WTC11 (cell line): ENCODE data around the gene NDUFB10. TPM values are rescaled to one million over a fixed set of nuclear protein-coding genes. Genes with fewer than 3 reads are reported as not detected.

Source experiments
- ATAC-seq: fragments of 200-7000 bp; cut with Tn5 transposase; 2 replicates; pipeline ENCODE4 v1.10.0; 2021; ENCODE audit warnings: mild to moderate bottlenecking, moderate library complexity
- CTCF ChIA-PET: fragments of 300-600 bp; sonication (Branson Sonifier 250); formaldehyde crosslinking; loops from one replicate; lab custom pipeline; 2021; ENCODE audit warnings: antibody characterized with exemption; lab: Charles Lee
- POLR2A ChIA-PET: fragments of 350-600 bp; sonication (Branson Sonifier 250); formaldehyde crosslinking; loops from one replicate; lab custom pipeline; 2021; ENCODE audit warnings: antibody characterized with exemption; lab: Charles Lee
- DNase-seq: peaks from one replicate; pipeline ENCODE4 v3.0.0; 2021; ENCODE audit warnings: low spot score
- H3K27ac Mint-ChIP-seq: 2 replicates; pipeline ENCODE4 v1.8.0; 2021; ENCODE audit warnings: mixed read lengths
- H3K27me3 Mint-ChIP-seq: 2 replicates; pipeline ENCODE4 v1.8.0; 2021; ENCODE audit warnings: low read depth, mild to moderate bottlenecking, moderate library complexity, mixed read lengths
- H3K36me3 Mint-ChIP-seq: 2 replicates; pipeline ENCODE4 v1.8.0; 2021; ENCODE audit warnings: mixed read lengths
- H3K4me1 Mint-ChIP-seq: 2 replicates; pipeline ENCODE4 v1.8.0; 2022; ENCODE audit warnings: mixed read lengths
- H3K4me3 Mint-ChIP-seq: 2 replicates; pipeline ENCODE4 v1.8.0; 2021; ENCODE audit warnings: mild to moderate bottlenecking, moderate library complexity, mixed read lengths
- H3K9me3 Mint-ChIP-seq: 2 replicates; pipeline ENCODE4 v1.8.0; 2021; ENCODE audit warnings: mixed read lengths
- ATF1 ChIP-seq: sonication (generic); formaldehyde crosslinking; IDR thresholded peaks from 2 replicates; pipeline ENCODE4 v1.8.1; 2023; ENCODE audit warnings: mild to moderate bottlenecking, moderate library complexity, missing genetic modification reagents
- ATF2 ChIP-seq: sonication (generic); formaldehyde crosslinking; IDR thresholded peaks from 2 replicates; pipeline ENCODE4 v1.8.1; 2022; ENCODE audit warnings: low read depth, missing genetic modification reagents, borderline replicate concordance
- ATF6 ChIP-seq: sonication (generic); formaldehyde crosslinking; IDR thresholded peaks from 2 replicates; pipeline ENCODE4 v1.8.1; 2023; ENCODE audit warnings: mild to moderate bottlenecking, missing genetic modification reagents
- CDX4 ChIP-seq: fragments of 250-450 bp; sonication (Bioruptor Pico); IDR thresholded peaks from 2 replicates; pipeline ENCODE4 v1.9.0; 2021; ENCODE audit warnings: moderate library complexity, mild to moderate bottlenecking, inconsistent platforms, borderline replicate concordance
- CREB1 ChIP-seq: sonication (generic); formaldehyde crosslinking; IDR thresholded peaks from 2 replicates; pipeline ENCODE4 v1.8.0; 2023; ENCODE audit warnings: mild to moderate bottlenecking, missing genetic modification reagents
- CREM ChIP-seq: sonication (generic); formaldehyde crosslinking; IDR thresholded peaks from 2 replicates; pipeline ENCODE4 v1.8.1; 2022; ENCODE audit warnings: mild to moderate bottlenecking, missing genetic modification reagents, moderate library complexity
- E2F4 ChIP-seq: sonication (generic); formaldehyde crosslinking; IDR thresholded peaks from 2 replicates; pipeline ENCODE4 v1.8.1; 2022; ENCODE audit warnings: low read depth, mild to moderate bottlenecking, moderate library complexity, missing genetic modification reagents, borderline replicate concordance
- ELF4 ChIP-seq: sonication (generic); formaldehyde crosslinking; IDR thresholded peaks from 2 replicates; pipeline ENCODE4 v1.8.1; 2022; ENCODE audit warnings: low read depth, mild to moderate bottlenecking, moderate library complexity, missing genetic modification reagents
- EMX1 ChIP-seq: fragments of 250-450 bp; sonication (Bioruptor Pico); IDR thresholded peaks from 2 replicates; pipeline ENCODE4 v1.8.0; 2021; ENCODE audit warnings: mild to moderate bottlenecking
- HMGA2 ChIP-seq: fragments of 250-450 bp; sonication (Bioruptor Pico); IDR thresholded peaks from 2 replicates; pipeline ENCODE4 v1.4.0; 2021; ENCODE audit warnings: mild to moderate bottlenecking, moderate library complexity
- MAX ChIP-seq: sonication (generic); formaldehyde crosslinking; IDR thresholded peaks from 2 replicates; pipeline ENCODE4 v1.8.0; 2022; ENCODE audit warnings: mild to moderate bottlenecking, missing genetic modification reagents
- SMAD4 ChIP-seq: sonication (generic); formaldehyde crosslinking; IDR thresholded peaks from 2 replicates; pipeline ENCODE4 v1.8.0; 2022; ENCODE audit warnings: mild to moderate bottlenecking, missing genetic modification reagents
- STAT6 ChIP-seq: sonication (generic); formaldehyde crosslinking; conservative IDR thresholded peaks from 2 replicates; pipeline ENCODE4 v1.8.1; 2023; ENCODE audit warnings: mild to moderate bottlenecking, low read depth, missing genetic modification reagents, moderate library complexity
- TEAD4 ChIP-seq: sonication (generic); formaldehyde crosslinking; IDR thresholded peaks from 2 replicates; pipeline ENCODE4 v1.8.0; 2022; ENCODE audit warnings: mild to moderate bottlenecking, missing genetic modification reagents
- USF1 ChIP-seq: sonication (generic); formaldehyde crosslinking; IDR thresholded peaks from 2 replicates; pipeline ENCODE4 v1.8.0; 2022; ENCODE audit warnings: mild to moderate bottlenecking, missing genetic modification reagents
- ZNF121 ChIP-seq: sonication (generic); formaldehyde crosslinking; IDR thresholded peaks from 2 replicates; pipeline ENCODE4 v1.8.0; 2023; ENCODE audit warnings: missing genetic modification reagents
- ZNF138 ChIP-seq: sonication (generic); formaldehyde crosslinking; conservative IDR thresholded peaks from 2 replicates; pipeline ENCODE4 v1.8.1; 2022; ENCODE audit warnings: mild to moderate bottlenecking, moderate library complexity, missing genetic modification reagents
- ZNF423 ChIP-seq: fragments of 250-450 bp; sonication (Bioruptor Pico); IDR thresholded peaks from 2 replicates; pipeline ENCODE4 v2.1.2; 2022; ENCODE audit warnings: mild to moderate bottlenecking, moderate library complexity
- total RNA-seq: library from RNA; stranded (reverse); gene quantifications from 3 replicates; pipeline ENCODE4 v1.2.3, GENCODE V29; 2021

NDUFB10 gene
- total RNA-seq, 1 experiment from 2014 or later: 228 TPM

- ATAC-seq (no peak), DNase-seq (no peak)
- no peak overlapping the region for H3K4me3 Mint-ChIP-seq
- TF ChIP-seq ATF2 (CRISPR knock-in tag) (no peak), ZNF121 (peak; percentile 43; the same call in 1 of the 2 replicates)
- no peaks in the 10 kb centered on the region for H3K36me3 Mint-ChIP-seq
- H3K27me3 Mint-ChIP-seq: peaks cover 29% of the 10 kb centered on the region
- H3K4me1 Mint-ChIP-seq: peaks cover 25% of the 10 kb centered on the region
- H3K9me3 Mint-ChIP-seq: no peaks in the 10 kb centered on the region
- POLR2A ChIA-PET: no interaction called here
- CTCF ChIA-PET: interaction anchor here (0.6 kb wide), 1 partner anchor 30 kb away, joined by 3 read pairs; no protein-coding TSS in a partner anchor
- no peak overlapping the region for H3K27ac Mint-ChIP-seq
Observed at GRCh38 chr16:1911467-1912214, 47.7 kb upstream of the NDUFB10 start.

- no peak for DNase-seq
- Mint-ChIP-seq H3K4me3 (no peak overlapping the region), H3K27me3 (peaks cover 35% of the 10 kb centered on the region), H3K36me3 (no peaks in the 10 kb centered on the region), H3K4me1 (peaks cover 29% of the 10 kb centered on the region), H3K27ac (no peak overlapping the region), H3K9me3 (no peaks in the 10 kb centered on the region)
- no peak for ATAC-seq
- CTCF ChIA-PET: interaction anchor here (0.6 kb wide), 1 partner anchor 29 kb away, joined by 3 read pairs; no protein-coding TSS in a partner anchor
- POLR2A ChIA-PET: no interaction called here
- TF ChIP-seq ATF6 (CRISPR knock-in tag) (no peak), ATF1 (CRISPR knock-in tag) (no peak), ZNF138 (CRISPR knock-in tag) (no peak), HMGA2 (CRISPR knock-in tag) (no peak), CREB1 (CRISPR knock-in tag) (no peak), SMAD4 (CRISPR knock-in tag) (no peak), EMX1 (no peak), ELF4 (CRISPR knock-in tag) (no peak), STAT6 (CRISPR knock-in tag) (no peak), TEAD4 (CRISPR knock-in tag) (no peak), CREM (CRISPR knock-in tag) (no peak), ZNF423 (CRISPR knock-in tag) (no peak), E2F4 (no peak), USF1 (no peak), MAX (CRISPR knock-in tag) (no peak), CDX4 (CRISPR knock-in tag) (no peak)
Observed at GRCh38 chr16:1912215-1912543, 47.2 kb upstream of the NDUFB10 start.
